GM12892 (cell line): ENCODE results near the gene COX4I1.

Experiments used
- POLR2A ChIP-seq: IDR thresholded peaks from 2 replicates; pipeline ENCODE4 v1.6.1; 2011; ENCODE audit warnings: low read depth, low read length, control low read depth
- POLR2AphosphoS5 ChIP-seq: IDR thresholded peaks from 2 replicates; pipeline ENCODE4 v1.6.1; 2011; ENCODE audit warnings: low read depth, low read length, control low read depth

DNA sequence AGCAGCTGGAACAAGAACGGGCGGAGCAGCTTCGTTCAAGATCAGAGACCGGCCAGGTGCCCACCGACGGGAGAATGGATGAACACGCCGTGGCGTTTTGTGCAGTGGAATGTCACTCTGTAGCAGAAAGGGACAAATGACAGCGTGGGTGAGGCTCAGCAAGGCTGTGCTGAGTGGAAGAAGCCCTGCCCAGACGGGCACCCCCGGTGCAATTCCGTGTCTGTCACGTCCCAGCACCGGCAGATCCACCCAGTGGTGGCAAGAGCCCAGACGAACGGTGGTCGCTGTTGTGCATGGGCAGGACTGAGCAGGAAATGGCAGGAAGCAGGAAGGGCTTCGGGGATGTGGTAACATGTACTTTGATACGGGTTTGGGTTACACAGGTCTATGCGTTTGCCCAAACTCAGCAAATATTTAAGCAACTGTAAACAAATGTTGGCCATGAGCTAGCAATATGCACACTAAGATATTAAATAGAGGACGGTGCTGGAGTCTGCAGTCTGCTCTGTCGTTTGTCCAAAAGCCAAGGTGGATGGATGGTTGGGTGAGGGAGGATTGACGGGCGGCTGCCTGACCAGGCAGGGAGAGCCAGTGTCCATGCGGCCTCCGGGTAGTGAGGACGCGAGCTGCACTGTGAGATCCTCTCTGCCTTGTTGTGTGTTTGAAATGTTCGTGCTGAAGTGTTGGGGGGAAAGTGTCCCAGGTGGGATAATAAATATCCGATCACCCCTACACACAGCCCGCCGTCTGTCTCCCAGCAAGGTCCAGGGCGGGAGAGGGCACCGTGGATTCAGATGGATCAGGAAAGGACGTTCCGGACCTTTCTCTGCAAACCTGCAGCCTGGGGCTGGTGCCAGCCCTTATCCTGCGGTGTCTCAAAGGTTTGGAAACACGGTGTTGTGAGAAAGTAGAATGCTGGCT is 48.4 kb downstream of the COX4I1 start:
- TF ChIP-seq POLR2AphosphoS5 = no peak
- no peak for TF ChIP-seq POLR2A
